ENCODE measurements around the gene SEZ6. TPM values are rescaled to one million over a fixed set of nuclear protein-coding genes. Genes with fewer than 3 reads are reported as not detected.

The SEZ6 gene
- polyA plus RNA-seq, 2 of the 4 experiments (the other 2 are of a cell fraction): not detected

GRCh38 chr17:29016345-29017210 is 10.7 kb upstream of the SEZ6 start:
- Histone ChIP-seq H3K9me3 (no peaks in the 10 kb centered on the region), H3K4me3 (no peak overlapping the region), H3K27ac (no peak overlapping the region), H3K4me1 (no peaks in the 10 kb centered on the region), H3K4me2 (no peak overlapping the region)
- CTCF ChIA-PET: interaction anchor here (0.6 to 7.6 kb wide), 9 partner anchors 9 to 253 kb away, joined by 3 to 36 read pairs (median 4); no protein-coding TSS in a partner anchor
- ATAC-seq: no peak
- 31% methylated on average over 13 of the region's 13 CpGs for WGBS (ENCODE audit: missing lambda C conversion rate)
- POLR2A ChIA-PET: no interaction called here
- TF ChIP-seq EHMT2 (IDR thresholded peaks at IDR 0.05; ENCODE audit: low read depth) (no peak), NR3C1 (IDR thresholded peaks at IDR 0.05) (no peak), RCOR1 (IDR thresholded peaks at IDR 0.05; ENCODE audit: low read depth, low read length) (no peak), BHLHE40 (IDR thresholded peaks at IDR 0.05; ENCODE audit: low read depth, low read length) (no peak), FOSB (CRISPR knock-in tag; IDR thresholded peaks at IDR 0.05) (no peak), POLR2AphosphoS2 (conservative IDR thresholded peaks at IDR 0.05; ENCODE audit: low read length) (no peak), ZFP36 (IDR thresholded peaks at IDR 0.05; ENCODE audit: borderline replicate concordance, partially characterized antibody) (no peak), HOXB13 (CRISPR knock-in tag; IDR thresholded peaks at IDR 0.05; ENCODE audit: low read depth) (no peak), JUNB (IDR thresholded peaks at IDR 0.05) (no peak), CBX8 (IDR thresholded peaks at IDR 0.05) (no peak), HOXB5 (CRISPR knock-in tag; IDR thresholded peaks at IDR 0.05) (no peak), PHF8 (IDR thresholded peaks at IDR 0.05; ENCODE audit: borderline replicate concordance, low read depth) (no peak), RARB (CRISPR knock-in tag; IDR thresholded peaks at IDR 0.05) (no peak)
- TF ChIP-seq, protein P1, sequence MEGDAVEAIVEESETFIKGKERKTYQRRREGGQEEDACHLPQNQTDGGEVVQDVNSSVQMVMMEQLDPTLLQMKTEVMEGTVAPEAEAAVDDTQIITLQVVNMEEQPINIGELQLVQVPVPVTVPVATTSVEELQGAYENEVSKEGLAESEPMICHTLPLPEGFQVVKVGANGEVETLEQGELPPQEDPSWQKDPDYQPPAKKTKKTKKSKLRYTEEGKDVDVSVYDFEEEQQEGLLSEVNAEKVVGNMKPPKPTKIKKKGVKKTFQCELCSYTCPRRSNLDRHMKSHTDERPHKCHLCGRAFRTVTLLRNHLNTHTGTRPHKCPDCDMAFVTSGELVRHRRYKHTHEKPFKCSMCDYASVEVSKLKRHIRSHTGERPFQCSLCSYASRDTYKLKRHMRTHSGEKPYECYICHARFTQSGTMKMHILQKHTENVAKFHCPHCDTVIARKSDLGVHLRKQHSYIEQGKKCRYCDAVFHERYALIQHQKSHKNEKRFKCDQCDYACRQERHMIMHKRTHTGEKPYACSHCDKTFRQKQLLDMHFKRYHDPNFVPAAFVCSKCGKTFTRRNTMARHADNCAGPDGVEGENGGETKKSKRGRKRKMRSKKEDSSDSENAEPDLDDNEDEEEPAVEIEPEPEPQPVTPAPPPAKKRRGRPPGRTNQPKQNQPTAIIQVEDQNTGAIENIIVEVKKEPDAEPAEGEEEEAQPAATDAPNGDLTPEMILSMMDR (IDR thresholded peaks at IDR 0.05): no peak
- TF ChIP-seq, protein P2, sequence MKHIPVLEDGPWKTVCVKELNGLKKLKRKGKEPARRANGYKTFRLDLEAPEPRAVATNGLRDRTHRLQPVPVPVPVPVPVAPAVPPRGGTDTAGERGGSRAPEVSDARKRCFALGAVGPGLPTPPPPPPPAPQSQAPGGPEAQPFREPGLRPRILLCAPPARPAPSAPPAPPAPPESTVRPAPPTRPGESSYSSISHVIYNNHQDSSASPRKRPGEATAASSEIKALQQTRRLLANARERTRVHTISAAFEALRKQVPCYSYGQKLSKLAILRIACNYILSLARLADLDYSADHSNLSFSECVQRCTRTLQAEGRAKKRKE (CRISPR knock-in tag; IDR thresholded peaks at IDR 0.05; ENCODE audit: low read depth): no peak
- TF ChIP-seq, protein P3, sequence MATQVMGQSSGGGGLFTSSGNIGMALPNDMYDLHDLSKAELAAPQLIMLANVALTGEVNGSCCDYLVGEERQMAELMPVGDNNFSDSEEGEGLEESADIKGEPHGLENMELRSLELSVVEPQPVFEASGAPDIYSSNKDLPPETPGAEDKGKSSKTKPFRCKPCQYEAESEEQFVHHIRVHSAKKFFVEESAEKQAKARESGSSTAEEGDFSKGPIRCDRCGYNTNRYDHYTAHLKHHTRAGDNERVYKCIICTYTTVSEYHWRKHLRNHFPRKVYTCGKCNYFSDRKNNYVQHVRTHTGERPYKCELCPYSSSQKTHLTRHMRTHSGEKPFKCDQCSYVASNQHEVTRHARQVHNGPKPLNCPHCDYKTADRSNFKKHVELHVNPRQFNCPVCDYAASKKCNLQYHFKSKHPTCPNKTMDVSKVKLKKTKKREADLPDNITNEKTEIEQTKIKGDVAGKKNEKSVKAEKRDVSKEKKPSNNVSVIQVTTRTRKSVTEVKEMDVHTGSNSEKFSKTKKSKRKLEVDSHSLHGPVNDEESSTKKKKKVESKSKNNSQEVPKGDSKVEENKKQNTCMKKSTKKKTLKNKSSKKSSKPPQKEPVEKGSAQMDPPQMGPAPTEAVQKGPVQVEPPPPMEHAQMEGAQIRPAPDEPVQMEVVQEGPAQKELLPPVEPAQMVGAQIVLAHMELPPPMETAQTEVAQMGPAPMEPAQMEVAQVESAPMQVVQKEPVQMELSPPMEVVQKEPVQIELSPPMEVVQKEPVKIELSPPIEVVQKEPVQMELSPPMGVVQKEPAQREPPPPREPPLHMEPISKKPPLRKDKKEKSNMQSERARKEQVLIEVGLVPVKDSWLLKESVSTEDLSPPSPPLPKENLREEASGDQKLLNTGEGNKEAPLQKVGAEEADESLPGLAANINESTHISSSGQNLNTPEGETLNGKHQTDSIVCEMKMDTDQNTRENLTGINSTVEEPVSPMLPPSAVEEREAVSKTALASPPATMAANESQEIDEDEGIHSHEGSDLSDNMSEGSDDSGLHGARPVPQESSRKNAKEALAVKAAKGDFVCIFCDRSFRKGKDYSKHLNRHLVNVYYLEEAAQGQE (IDR thresholded peaks at IDR 0.05): no peak
- TF ChIP-seq, protein P4, sequence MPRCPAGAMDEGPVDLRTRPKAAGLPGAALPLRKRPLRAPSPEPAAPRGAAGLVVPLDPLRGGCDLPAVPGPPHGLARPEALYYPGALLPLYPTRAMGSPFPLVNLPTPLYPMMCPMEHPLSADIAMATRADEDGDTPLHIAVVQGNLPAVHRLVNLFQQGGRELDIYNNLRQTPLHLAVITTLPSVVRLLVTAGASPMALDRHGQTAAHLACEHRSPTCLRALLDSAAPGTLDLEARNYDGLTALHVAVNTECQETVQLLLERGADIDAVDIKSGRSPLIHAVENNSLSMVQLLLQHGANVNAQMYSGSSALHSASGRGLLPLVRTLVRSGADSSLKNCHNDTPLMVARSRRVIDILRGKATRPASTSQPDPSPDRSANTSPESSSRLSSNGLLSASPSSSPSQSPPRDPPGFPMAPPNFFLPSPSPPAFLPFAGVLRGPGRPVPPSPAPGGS (IDR thresholded peaks at IDR 0.05): no peak
- TF ChIP-seq, protein P5, sequence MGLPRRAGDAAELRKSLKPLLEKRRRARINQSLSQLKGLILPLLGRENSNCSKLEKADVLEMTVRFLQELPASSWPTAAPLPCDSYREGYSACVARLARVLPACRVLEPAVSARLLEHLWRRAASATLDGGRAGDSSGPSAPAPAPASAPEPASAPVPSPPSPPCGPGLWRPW (IDR thresholded peaks at IDR 0.05): no peak
- no peak for DNase-seq (ENCODE audit: low read depth in 1 of 2, low spot score in 1 of 2)
- no peak for FAIRE-seq
